GM19043 (cell line): ENCODE measurements around the gene SERPINB5.

Source experiments
- ATAC-seq: cut with Tn5 transposase; IDR thresholded peaks from one replicate; pipeline ENCODE4 v1.9.1; 2021; ENCODE audit warnings: low read depth; ENCODE audit not compliant: unreplicated experiment

Gene SERPINB5

GRCh38 chr18:63467699-63468098 lies 9.1 kb upstream of the SERPINB5 start:
- ATAC-seq, result no peak

GRCh38 chr18:63468575-63468974 lies 8.2 kb upstream of the SERPINB5 start:
- ATAC-seq, result no peak

DNA sequence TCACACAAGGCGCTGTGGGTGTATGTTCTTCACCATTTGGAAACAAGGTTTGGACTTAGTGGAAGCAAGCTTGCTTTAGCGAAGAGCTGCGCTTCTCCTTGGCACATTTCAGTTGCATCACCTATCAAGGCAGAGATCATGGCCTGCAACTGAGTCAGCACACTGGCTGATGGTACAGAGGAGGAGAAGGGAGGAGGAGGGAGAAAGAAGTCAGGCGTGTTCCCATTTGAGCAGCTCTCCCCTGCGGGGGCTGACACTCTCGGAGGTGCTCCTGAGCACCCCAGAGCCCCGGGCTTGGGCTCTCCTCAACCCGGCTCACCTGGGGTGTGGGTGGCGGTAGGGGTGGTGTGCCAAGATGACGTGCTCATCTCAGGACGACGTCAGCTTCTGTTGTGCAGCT lies 6.0 kb upstream of the SERPINB5 start:
- no peak for ATAC-seq

DNA sequence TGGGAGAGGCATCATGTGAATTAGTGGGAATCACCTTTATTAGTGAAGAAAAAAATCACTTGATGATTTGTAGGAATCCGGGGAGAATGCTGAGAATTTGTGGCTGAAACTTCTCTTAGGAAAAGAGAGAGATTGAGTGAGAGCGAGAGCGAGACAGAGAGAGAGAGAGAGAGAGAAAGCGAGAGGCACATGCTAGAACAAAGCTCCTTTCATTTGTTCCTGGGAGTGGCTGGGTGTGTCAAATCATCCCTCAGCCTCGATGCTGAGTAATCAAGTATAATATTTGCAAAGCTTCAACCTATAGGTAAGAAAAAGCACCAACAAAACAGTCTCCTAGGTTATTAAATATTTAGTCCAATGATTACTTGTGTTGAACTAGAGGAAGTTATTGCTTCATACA lies 4.4 kb upstream of the SERPINB5 start:
- no peak for ATAC-seq

DNA sequence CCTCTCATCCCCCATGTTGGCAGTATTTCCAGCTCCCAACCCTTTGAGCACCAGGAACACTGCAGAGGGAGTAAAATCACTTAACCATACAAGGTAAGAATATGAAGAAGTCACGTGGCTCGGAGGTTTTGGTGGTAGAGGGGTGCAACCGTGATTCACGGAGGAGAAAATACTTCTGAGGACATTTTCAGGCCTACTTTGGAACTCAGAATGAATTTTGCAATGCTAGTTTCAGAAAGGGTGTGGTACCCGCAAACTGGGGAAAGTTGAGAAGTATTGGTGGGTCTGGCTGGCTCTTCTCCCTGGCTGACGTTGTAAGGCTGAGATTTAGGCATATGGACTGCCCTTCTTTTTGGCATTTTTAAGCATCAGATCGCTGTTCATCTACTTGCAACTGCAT lies 442 bp downstream of the SERPINB5 start:
- no peak for ATAC-seq

DNA sequence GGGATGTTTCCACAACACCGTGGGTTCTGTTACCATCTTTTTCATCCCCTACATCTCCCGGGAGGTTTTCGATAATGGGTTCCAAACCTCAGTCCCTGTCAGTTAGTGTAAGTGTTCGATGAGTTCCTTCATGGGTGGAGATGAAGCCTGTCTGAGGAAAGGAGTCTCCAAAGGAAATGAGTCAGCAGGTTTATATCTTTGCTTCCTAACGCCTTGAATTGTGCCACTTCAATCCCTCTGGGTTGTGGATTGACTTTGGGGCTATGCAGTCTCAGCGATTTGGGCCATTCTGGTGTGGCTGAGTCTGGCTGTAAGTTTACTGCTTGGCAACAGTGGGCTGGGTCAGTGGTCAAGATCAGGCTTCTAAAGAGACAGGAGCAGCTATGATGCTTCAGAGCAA lies 1.2 kb downstream of the SERPINB5 start:
- no peak for ATAC-seq

DNA sequence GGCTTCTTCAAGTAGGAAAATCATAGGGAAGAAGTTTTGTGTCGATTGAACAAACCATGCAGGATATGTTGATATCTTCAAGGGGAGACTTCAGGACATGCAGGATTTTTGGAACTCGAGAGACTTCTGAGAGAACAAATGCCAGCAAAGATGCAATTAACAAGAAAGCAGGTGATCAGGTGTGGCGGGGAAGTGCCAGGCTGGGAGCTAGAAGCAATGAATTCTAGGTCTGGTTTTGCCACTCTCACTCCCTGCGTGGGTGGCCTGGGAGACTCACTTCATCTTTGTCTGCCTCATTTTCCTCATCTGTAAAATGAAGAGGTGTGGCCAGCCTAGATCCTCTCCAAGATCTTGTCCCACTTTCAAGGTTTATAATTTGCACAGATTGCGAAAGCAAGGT lies 3.1 kb downstream of the SERPINB5 start:
- ATAC-seq, result no peak

- no peak for ATAC-seq
Observed at GRCh38 chr18:63480476-63480875, 3.7 kb downstream of the SERPINB5 start.

- no peak for ATAC-seq
Observed at GRCh38 chr18:63480915-63481314, 4.2 kb downstream of the SERPINB5 start.

DNA sequence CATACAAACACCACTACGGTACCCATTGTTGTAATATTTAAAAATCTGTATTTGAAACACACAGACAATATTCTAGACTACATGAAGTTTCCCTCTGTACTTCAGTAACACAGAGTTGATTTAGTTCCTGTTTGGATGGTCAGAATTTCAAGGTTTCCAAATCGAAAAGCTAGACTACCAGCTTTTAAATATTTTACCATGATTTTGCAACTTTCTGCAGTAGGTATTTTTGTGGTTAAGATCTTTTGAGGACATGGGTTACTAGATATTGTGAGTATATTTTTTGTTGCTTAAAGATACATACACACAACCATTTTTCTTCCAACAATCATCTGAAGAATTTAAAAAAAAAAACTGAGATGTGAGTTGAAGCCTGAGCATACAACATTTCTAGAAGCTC lies 10.9 kb downstream of the SERPINB5 start:
- ATAC-seq, result no peak

DNA sequence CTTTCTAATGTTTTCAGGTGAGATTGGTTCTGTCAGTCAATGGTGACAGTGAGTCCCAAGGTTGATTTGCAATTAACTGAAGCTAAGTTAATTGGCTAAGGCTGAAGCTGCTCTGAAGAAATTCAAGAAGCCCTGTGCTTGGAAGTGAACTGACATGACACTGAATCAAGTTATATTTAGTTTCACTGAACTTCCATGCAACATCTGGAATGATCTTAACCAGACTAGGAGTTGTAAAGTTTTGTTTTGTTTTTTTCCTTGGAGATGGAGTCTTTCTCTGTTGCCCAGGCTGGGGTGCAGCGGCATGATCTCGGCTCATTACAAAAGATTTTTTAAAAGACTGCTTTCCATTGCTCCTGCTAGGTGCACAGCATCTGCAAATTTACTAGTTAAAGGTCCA lies 11.4 kb downstream of the SERPINB5 start:
- ATAC-seq, result no peak

DNA sequence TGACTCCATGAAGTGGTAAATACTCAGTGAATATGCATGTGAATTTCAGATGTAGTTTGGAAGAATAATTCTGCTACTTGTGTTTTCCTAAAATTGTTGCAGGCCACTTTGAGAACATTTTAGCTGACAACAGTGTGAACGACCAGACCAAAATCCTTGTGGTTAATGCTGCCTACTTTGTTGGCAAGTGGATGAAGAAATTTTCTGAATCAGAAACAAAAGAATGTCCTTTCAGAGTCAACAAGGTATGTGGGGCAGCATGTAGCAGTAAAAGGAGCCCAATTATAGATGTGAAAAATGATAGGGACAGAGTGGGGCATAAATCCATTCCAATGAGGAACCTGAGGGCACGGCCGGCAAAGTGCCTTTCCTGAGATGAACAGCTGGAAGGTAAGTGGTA lies 16.1 kb downstream of the SERPINB5 start:
- no peak for ATAC-seq

- no peak for ATAC-seq
Observed at GRCh38 chr18:63495675-63496074, 18.9 kb downstream of the SERPINB5 start.

GRCh38 chr18:63505566-63506335 lies 29.0 kb downstream of the SERPINB5 start:
- ATAC-seq, result no peak

GRCh38 chr18:63506336-63506646 lies 29.5 kb downstream of the SERPINB5 start:
- no peak for ATAC-seq

DNA sequence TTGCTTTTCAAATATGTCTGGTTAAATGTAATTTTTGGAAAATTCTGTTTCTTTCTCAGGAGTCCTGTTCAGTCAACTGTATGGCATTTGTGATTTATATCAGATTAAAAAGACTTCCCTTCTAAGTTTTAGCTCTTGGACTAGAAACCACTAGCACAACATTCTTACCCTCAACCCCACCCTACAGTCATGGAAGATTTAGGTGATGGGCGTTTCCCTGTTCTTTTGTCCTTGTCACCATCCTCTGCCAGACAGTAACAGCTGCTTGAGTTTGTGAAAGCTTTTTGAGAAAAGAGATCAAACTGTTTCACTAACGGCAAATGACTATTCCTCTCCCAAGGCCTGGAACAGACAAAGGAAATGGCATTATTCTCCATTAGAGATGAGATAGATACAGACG lies 31.8 kb downstream of the SERPINB5 start:
- no peak for ATAC-seq

DNA sequence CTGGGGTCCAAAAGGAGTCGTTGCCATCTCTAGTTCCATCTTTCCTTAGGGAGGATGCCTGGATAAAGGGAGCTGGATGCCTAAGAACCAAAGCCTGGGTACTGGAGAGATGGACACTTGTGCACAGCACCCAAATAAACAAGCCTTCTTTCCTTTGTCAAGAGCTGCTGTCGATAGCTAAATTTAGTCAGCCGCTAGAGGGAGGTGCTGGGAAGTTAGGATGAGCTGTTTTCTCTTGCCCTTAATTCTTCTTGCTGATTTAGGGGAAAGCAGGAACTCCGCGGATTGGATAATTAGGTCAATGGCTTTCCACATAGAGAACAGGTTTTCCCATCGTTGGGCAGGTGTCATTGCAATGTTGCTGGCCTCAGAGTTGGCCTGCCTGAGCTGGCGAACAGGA lies 34.5 kb downstream of the SERPINB5 start:
- ATAC-seq, result no peak

DNA sequence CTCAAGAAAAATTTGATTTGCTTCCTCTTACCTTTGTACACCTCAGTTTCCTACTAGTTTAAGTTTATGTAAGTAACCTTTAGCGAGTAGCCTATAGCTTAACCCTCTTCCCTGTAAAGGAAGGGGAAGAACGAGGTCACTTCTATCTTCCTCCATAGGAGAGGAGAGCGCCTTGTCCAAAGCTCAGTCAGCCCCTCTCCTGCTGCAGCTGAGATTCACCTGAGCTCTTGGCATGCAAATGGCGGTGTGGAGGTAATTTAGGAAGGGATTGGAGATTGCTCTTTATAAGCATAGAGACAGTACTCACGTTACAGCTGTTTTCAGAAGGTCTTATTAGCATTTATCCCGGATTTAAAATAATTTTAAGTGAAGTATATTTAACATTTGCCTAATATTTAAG lies 37.6 kb downstream of the SERPINB5 start:
- no peak for ATAC-seq

- no peak for ATAC-seq
Observed at GRCh38 chr18:63514888-63515678, 38.3 kb downstream of the SERPINB5 start.

- no peak for ATAC-seq
Observed at GRCh38 chr18:63515801-63516200, 39.0 kb downstream of the SERPINB5 start.

DNA sequence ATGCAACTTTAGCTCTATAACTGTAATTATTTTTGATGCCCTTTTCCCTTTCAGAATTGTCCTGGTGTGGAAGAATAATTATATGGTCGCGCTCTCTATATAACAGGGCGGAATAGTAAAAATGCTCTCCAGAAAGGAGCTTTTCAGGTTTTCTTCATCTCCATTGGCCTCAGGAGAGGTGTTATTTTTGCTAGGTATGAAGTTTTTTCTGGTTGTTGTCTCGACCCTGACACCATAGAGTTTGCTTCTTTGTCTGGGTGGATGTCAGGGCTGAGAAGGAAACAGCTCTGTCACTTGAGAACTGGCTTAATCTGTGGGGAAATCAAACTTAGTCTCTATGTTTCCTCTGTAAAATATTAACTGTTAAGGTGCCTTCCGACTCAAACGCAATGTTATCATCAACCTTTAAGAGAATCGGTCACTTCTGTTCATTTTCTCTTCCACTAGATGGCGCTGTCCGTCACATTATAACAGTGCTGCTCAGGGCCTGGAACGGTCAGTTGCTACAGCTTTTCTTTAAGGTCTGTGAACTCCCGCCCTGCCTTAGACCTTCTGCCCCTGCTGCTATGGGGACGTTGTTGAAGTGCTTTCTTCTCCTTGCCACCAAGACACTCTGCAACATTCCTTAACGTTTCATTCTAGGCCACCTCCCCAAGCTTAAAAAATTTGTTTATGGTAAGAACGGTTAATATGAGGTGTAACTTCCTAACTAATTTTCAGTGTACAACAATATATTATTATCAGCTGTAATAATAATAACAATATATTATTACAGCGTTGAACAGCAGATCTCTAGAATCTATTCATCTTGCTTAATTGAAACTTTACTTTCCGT lies 41.6 kb downstream of the SERPINB5 start:
- peak; percentile 95 for ATAC-seq
